B cell (primary cell): ENCODE data around the gene GPR146. TPM values are rescaled to one million over a fixed set of nuclear protein-coding genes. Genes with fewer than 3 reads are reported as not detected.

ENCODE experiments used
- ATAC-seq: fragments of 200-7000 bp; cut with Tn5 transposase; one replicate; pipeline ENCODE4 v1.10.0; 2021; ENCODE audit warnings: low read depth, mild to moderate bottlenecking, moderate number of reproducible peaks, moderate library complexity
- CTCF ChIA-PET: fragments of 350-600 bp; sonication (Branson Sonifier 250); formaldehyde crosslinking; loops from one replicate; lab custom pipeline; 2021; ENCODE audit warnings: antibody characterized with exemption, inconsistent platforms; lab: Charles Lee
- POLR2A ChIA-PET: fragments of 350-600 bp; sonication (Branson Sonifier 250); formaldehyde crosslinking; loops from one replicate; lab custom pipeline; 2021; ENCODE audit warnings: antibody characterized with exemption; lab: Charles Lee
- DNase-seq: peaks from one replicate; pipeline ENCODE4 v3.0.0; 2013
- H2AFZ ChIP-seq: 2 replicates; pipeline ENCODE4 v1.6.1; 2012; ENCODE audit warnings: mild to moderate bottlenecking, low read depth, low read length; ENCODE audit not compliant: insufficient read depth, poor library complexity, severe bottlenecking
- H3K27ac ChIP-seq, 2 donors: 1 replicate in 1 of 2; 2 replicates in 1 of 2; pipeline ENCODE4 v1.5.1; 2012 to 2013; ENCODE audit warnings: low read length in 2 of 2, mild to moderate bottlenecking in 2 of 2, moderate library complexity in 1 of 2
- H3K27me3 ChIP-seq, 4 experiments: fragments of 200-600 bp in 1 of 4; sonication (generic) in 1 of 4; replicated peaks in 1 of 4; 1 replicate in 2 of 4; 2 replicates in 2 of 4; pipeline versions ENCODE4 v1.6.1 to v1.7.0; 2013 to 2016; ENCODE audit warnings: low read length in 3 of 4, mild to moderate bottlenecking in 2 of 4, mixed read lengths in 1 of 4, moderate library complexity in 1 of 4; ENCODE audit not compliant: insufficient read depth in 4 of 4, control insufficient read depth in 3 of 4; ENCODE audit errors: control extremely low read depth in 1 of 4
- H3K36me3 ChIP-seq, 2 experiments: replicated peaks in 1 of 2; 1 replicate in 1 of 2; 2 replicates in 1 of 2; pipeline versions ENCODE4 v1.6.1 to v1.7.1; 2013; ENCODE audit warnings: low read length in 1 of 2; ENCODE audit not compliant: insufficient read depth in 2 of 2, control insufficient read depth in 1 of 2; ENCODE audit errors: control extremely low read depth in 1 of 2, extremely low read depth in 1 of 2
- H3K4me1 ChIP-seq, 2 donors: fragments of 200-600 bp in 1 of 2; sonication (generic) in 1 of 2; 1 replicate in 1 of 2; 2 replicates in 1 of 2; pipeline versions ENCODE4 v1.5.1 to v1.6.1; 2013 to 2017; ENCODE audit warnings: low read length in 2 of 2; ENCODE audit not compliant: control insufficient read depth in 2 of 2, insufficient read depth in 2 of 2
- H3K4me2 ChIP-seq: replicated peaks from 2 replicates; pipeline ENCODE3; 2012; ENCODE audit warnings: mild to moderate bottlenecking, low read depth, low read length; ENCODE audit not compliant: poor library complexity, severe bottlenecking
- H3K4me3 ChIP-seq, 5 experiments: fragments of 200-600 bp in 1 of 5; sonication (generic) in 1 of 5; 1 replicate in 3 of 5; 2 replicates in 2 of 5; pipeline versions ENCODE4 v1.5.1 to v1.7.0; 2011 to 2016; ENCODE audit warnings: low read length in 4 of 5, mild to moderate bottlenecking in 4 of 5, low read depth in 2 of 5, control low read depth in 1 of 5, moderate library complexity in 1 of 5; ENCODE audit not compliant: insufficient read depth in 1 of 5; ENCODE audit errors: control extremely low read depth in 1 of 5, extremely low read depth in 1 of 5
- H3K79me2 ChIP-seq: fragments of 200-600 bp; sonication (generic); one replicate; pipeline ENCODE4 v1.6.0; 2016; ENCODE audit warnings: low read length; ENCODE audit not compliant: control insufficient read depth, insufficient read depth
- H3K9ac ChIP-seq: fragments of 200-600 bp; sonication (generic); 2 replicates; pipeline ENCODE4 v1.6.1; 2017; ENCODE audit warnings: mild to moderate bottlenecking, low read length, moderate library complexity
- H3K9me3 ChIP-seq, 3 donors: one replicate each; pipeline versions ENCODE4 v1.6.1 to v1.7.1; 2013; ENCODE audit warnings: low read length in 2 of 3; ENCODE audit not compliant: control insufficient read depth in 2 of 3, insufficient read depth in 1 of 3; ENCODE audit errors: control extremely low read depth in 1 of 3
- H4K20me1 ChIP-seq: 2 replicates; pipeline ENCODE4 v1.6.0; 2012; ENCODE audit warnings: mild to moderate bottlenecking, low read length; ENCODE audit not compliant: insufficient read depth, control insufficient read depth, poor library complexity, severe bottlenecking
- H3K27ac Mint-ChIP-seq: one replicate; pipeline ENCODE4 v1.8.0; 2021; ENCODE audit warnings: mixed read lengths
- H3K27me3 Mint-ChIP-seq: one replicate; pipeline ENCODE4 v1.8.0; 2021; ENCODE audit warnings: mixed read lengths
- H3K4me1 Mint-ChIP-seq: one replicate; pipeline ENCODE4 v1.8.0; 2021; ENCODE audit warnings: mixed read lengths
- H3K4me3 Mint-ChIP-seq: one replicate; pipeline ENCODE4 v1.8.0; 2021; ENCODE audit warnings: mixed read lengths
- H3K9me3 Mint-ChIP-seq: one replicate; pipeline ENCODE4 v1.8.0; 2022; ENCODE audit warnings: mixed read lengths; ENCODE audit not compliant: insufficient read depth
- EZH2 ChIP-seq: IDR thresholded peaks from 2 replicates; pipeline ENCODE4 v1.6.1; 2012; ENCODE audit warnings: borderline replicate concordance, low read depth, mild to moderate bottlenecking, moderate library complexity, low read length; ENCODE audit not compliant: insufficient read depth, poor library complexity, severe bottlenecking
- WGBS: methylation state at CpG from one replicate; pipeline ENCODE4 v1.1.5; 2013; ENCODE audit warnings: missing lambda C conversion rate; ENCODE audit not compliant: insufficient coverage; 5-methylcytosine and 5-hydroxymethylcytosine counted together
- intact Hi-C: fragments of 100-400 bp; cut with micrococcal nuclease; formaldehyde crosslinking; loops from one replicate; pipeline ENCODE4 v1.10.0; 2022
- polyA plus RNA-seq: library from polyadenylated mRNA; depleted of rRNA; stranded (reverse); fragments of >200 nt; gene quantifications from 2 replicates; pipeline ENCODE4 v1.2.3, GENCODE V29; 2012
- total RNA-seq, 2 donors: library from RNA; stranded (reverse); fragments of 120-200 nt in 1 of 2; gene quantifications; 1 replicate in 1 of 2; 2 replicates in 1 of 2; pipeline versions ENCODE4 v1.2.3 to v1.2.4, GENCODE V29; 2013 to 2022
- TF ChIP-seq, protein P1 (sequence below): fragments of 200-600 bp; IDR thresholded peaks from one replicate; pipeline ENCODE4 v1.8.0; 2022; ENCODE audit warnings: antibody characterized with exemption, mild to moderate bottlenecking

Gene GPR146
- total and polyA plus RNA-seq, 2 donors (not counting 1 experiment from before 2014, with no cell fraction given) = 4.2 to 45.4 TPM

DNA sequence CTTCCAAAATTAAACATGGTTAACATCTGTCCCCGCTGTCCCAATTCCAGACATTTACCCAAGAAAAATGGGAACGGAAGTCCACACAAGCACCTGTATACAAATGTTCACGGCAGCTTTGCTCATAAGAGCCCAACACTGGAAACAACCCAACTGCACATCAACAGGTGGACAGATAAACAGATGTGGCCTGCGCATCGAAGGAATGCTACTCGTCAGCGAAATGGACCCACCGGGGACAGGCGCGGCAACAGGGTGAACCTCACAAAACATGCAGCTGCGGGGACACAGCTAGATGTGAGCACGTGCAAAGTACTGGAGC lies 20.9 kb downstream of the GPR146 start:
- H3K4me1 ChIP-seq = peaks cover 34 to 46% of the 10 kb centered on the region in 2 donors
- DNase-seq (no peak), ATAC-seq (no peak)
- Mint-ChIP-seq H3K9me3 (no peaks in the 10 kb centered on the region), H3K27me3 (peaks cover 18% of the 10 kb centered on the region), H3K4me1 (peaks cover 47% of the 10 kb centered on the region), H3K27ac (peak overlapping the region; percentile 57), H3K4me3 (peak overlapping the region; percentile 80)
- H3K36me3 ChIP-seq = no peaks in the 10 kb centered on the region
- peaks cover 0 to 37% (median 15%) of the 10 kb centered on the region in 4 experiments for H3K27me3 ChIP-seq
- H4K20me1 ChIP-seq = peaks cover 41% of the 10 kb centered on the region
- no peak for TF ChIP-seq EZH2
- TF ChIP-seq, protein P1, sequence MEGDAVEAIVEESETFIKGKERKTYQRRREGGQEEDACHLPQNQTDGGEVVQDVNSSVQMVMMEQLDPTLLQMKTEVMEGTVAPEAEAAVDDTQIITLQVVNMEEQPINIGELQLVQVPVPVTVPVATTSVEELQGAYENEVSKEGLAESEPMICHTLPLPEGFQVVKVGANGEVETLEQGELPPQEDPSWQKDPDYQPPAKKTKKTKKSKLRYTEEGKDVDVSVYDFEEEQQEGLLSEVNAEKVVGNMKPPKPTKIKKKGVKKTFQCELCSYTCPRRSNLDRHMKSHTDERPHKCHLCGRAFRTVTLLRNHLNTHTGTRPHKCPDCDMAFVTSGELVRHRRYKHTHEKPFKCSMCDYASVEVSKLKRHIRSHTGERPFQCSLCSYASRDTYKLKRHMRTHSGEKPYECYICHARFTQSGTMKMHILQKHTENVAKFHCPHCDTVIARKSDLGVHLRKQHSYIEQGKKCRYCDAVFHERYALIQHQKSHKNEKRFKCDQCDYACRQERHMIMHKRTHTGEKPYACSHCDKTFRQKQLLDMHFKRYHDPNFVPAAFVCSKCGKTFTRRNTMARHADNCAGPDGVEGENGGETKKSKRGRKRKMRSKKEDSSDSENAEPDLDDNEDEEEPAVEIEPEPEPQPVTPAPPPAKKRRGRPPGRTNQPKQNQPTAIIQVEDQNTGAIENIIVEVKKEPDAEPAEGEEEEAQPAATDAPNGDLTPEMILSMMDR = no peak
- no peak overlapping the region for H3K27ac ChIP-seq
- ChIA-PET CTCF (interaction anchor here (0.6 to 16.5 kb wide), 35 partner anchors 9 to 370 kb away, joined by 3 to 496 read pairs (median 6); partner anchors contain the start of genes COX19 and GPR146), POLR2A (interaction anchor here (0.7 to 4.4 kb wide), 9 partner anchors 10 to 74 kb away, joined by 3 to 47 read pairs (median 3); no protein-coding TSS in a partner anchor)
- H3K9ac ChIP-seq = no peak overlapping the region
- H3K4me3 ChIP-seq = peak overlapping the region in 1 of 5 experiments; percentile 47
- peak overlapping the region; percentile 87 for H3K4me2 ChIP-seq
- H2AFZ ChIP-seq = no peak overlapping the region
- 75% methylated on average over 11 of the region's 12 CpGs for WGBS
- no peaks in the 10 kb centered on the region for H3K79me2 ChIP-seq
- intact Hi-C loops = loop anchor here (1.0 to 10.0 kb wide), 6 partner anchors 21 to 150 kb away; partner anchors contain the start of gene GPR146
- peaks cover 0 to 14% (median 0%) of the 10 kb centered on the region in 3 donors for H3K9me3 ChIP-seq

DNA sequence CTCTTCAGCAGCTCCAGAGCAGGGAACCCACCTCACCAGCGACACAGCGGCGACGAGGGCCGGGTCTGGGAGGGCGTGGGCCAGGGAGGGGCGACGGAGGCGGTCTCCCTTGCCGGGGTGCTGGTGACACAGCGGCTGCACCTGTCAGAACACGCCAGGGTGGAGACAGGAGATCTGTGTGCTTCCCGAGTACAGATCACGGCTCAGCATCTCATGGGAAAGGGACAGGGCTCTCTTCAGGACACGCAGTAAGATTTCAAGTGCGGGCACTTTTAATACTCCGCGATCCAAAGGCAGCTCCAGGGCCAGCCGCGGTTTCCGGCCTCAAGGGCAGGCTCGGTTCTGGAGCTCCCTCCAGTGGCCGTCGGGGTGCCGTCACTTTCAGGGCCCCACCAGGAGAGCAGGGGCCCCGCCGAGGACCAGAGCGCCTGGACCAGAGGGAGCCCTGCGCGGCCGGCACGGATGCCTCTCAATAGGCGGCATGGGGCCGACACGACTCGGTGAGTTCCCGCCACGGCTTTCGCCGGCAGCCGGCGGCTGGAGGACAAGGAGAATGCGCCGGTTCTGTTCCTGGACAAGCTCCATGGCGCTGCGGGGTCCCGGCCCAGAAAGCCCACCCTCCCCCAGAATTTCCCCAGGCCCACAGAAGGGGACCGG lies 21.4 kb downstream of the GPR146 start:
- peaks cover 0 to 13% (median 0%) of the 10 kb centered on the region in 3 donors for H3K9me3 ChIP-seq
- peaks cover 42% of the 10 kb centered on the region for H3K4me1 Mint-ChIP-seq
- H3K27me3 Mint-ChIP-seq = peaks cover 18% of the 10 kb centered on the region
- peaks cover 0 to 32% (median 13%) of the 10 kb centered on the region in 4 experiments for H3K27me3 ChIP-seq
- no peak overlapping the region for H3K27ac ChIP-seq
- no peak for TF ChIP-seq EZH2
- TF ChIP-seq, protein P1 = peak; percentile 90
- 9% methylated on average over 47 of the region's 48 CpGs for WGBS
- H3K4me2 ChIP-seq = peak overlapping the region; percentile 87
- peaks cover 29 to 41% of the 10 kb centered on the region in 2 donors for H3K4me1 ChIP-seq
- DNase-seq (peak; percentile 88), ATAC-seq (peak; percentile 68)
- H3K9me3 Mint-ChIP-seq = no peaks in the 10 kb centered on the region
- H3K4me3 ChIP-seq = peak overlapping the region in 3 of 5 experiments; percentile 12 to 47 (median 31)
- H2AFZ ChIP-seq = no peak overlapping the region
- no peaks in the 10 kb centered on the region for H3K79me2 ChIP-seq
- H4K20me1 ChIP-seq = peaks cover 36% of the 10 kb centered on the region
- POLR2A ChIA-PET = interaction anchor here (0.7 to 4.4 kb wide), 9 partner anchors 9 to 74 kb away, joined by 3 to 47 read pairs (median 3); no protein-coding TSS in a partner anchor
- H3K27ac Mint-ChIP-seq = peak overlapping the region; percentile 57
- H3K4me3 Mint-ChIP-seq = peak overlapping the region; percentile 80
- intact Hi-C loops = loop anchor here (1.0 to 10.0 kb wide), 6 partner anchors 21 to 151 kb away; partner anchors contain the start of gene GPR146
- H3K36me3 ChIP-seq = no peaks in the 10 kb centered on the region
- peak overlapping the region; percentile 56 for H3K9ac ChIP-seq
- CTCF ChIA-PET = interaction anchor here (0.6 to 16.5 kb wide), 38 partner anchors 10 to 369 kb away, joined by 3 to 496 read pairs (median 6); partner anchors contain the start of genes COX19 and GPR146
